Measurements from ENCODE around the gene BIRC5. TPM values are rescaled to one million over a fixed set of nuclear protein-coding genes. Genes with fewer than 3 reads are reported as not detected.
A peak's percentile ranks its signal among the peaks of the same experiment; 100 is the strongest.

The BIRC5 gene
- total and polyA plus RNA-seq, 8 donors, result 4.8 to 43.4 (median 23.7) TPM

DNA sequence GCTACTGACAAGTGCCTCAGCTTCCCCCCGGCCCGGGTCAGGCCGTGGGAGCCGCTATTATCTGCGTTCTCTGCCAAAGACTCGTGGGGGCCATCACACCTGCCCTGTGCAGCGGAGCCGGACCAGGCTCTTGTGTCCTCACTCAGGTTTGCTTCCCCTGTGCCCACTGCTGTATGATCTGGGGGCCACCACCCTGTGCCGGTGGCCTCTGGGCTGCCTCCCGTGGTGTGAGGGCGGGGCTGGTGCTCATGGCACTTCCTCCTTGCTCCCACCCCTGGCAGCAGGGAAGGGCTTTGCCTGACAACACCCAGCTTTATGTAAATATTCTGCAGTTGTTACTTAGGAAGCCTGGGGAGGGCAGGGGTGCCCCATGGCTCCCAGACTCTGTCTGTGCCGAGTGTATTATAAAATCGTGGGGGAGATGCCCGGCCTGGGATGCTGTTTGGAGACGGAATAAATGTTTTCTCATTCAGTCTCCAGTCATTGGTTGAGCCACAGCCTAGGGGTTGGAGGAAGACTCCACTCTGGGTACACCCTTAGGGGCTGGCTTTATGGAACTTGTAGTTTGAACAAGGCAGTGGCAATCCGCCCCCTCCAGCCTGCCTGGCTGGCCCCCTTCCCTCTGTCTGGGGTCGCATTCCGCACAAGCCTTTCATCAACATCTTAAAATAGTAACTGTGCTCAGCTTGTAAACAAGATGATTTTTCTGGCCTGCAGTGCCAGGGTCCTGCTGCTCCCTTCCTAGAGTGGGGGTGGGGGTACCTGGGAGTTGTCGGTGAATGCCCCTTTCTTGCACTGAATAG is 41.6 kb upstream of the BIRC5 start:
- Histone ChIP-seq H3K4me1 (peaks cover 47 to 88% of the 10 kb centered on the region in 2 donors), H3K27me3 (no peaks in the 10 kb centered on the region), H3K36me3 (peaks cover 0 to 31% of the 10 kb centered on the region in 2 donors), H3K4me3 (peak overlapping the region in 1 of 2 donors; percentile 20), H3K27ac (peak overlapping the region; percentile 88 to 92), H3K9me3 (no peaks in the 10 kb centered on the region)
- intact Hi-C loops (cut with DNase I), result no loop called here
- TF ChIP-seq, protein P1, sequence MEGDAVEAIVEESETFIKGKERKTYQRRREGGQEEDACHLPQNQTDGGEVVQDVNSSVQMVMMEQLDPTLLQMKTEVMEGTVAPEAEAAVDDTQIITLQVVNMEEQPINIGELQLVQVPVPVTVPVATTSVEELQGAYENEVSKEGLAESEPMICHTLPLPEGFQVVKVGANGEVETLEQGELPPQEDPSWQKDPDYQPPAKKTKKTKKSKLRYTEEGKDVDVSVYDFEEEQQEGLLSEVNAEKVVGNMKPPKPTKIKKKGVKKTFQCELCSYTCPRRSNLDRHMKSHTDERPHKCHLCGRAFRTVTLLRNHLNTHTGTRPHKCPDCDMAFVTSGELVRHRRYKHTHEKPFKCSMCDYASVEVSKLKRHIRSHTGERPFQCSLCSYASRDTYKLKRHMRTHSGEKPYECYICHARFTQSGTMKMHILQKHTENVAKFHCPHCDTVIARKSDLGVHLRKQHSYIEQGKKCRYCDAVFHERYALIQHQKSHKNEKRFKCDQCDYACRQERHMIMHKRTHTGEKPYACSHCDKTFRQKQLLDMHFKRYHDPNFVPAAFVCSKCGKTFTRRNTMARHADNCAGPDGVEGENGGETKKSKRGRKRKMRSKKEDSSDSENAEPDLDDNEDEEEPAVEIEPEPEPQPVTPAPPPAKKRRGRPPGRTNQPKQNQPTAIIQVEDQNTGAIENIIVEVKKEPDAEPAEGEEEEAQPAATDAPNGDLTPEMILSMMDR (IDR thresholded peaks at IDR 0.05), result no peak
- ATAC-seq (peak; percentile 36), DNase-seq (peak in 3 of 4 donors; percentile 55 to 91 (median 84))

- H3K36me3 ChIP-seq, result peaks cover 0 to 31% of the 10 kb centered on the region in 2 donors
- no peak for ATAC-seq
- DNase-seq, result no peak
- H3K27ac ChIP-seq, result peak overlapping the region; percentile 88 to 92
- TF ChIP-seq, protein P1 (IDR thresholded peaks at IDR 0.05), result no peak
- peaks cover 47 to 84% of the 10 kb centered on the region in 2 donors for H3K4me1 ChIP-seq
- H3K27me3 ChIP-seq, result no peaks in the 10 kb centered on the region
- intact Hi-C loops (cut with DNase I), result no loop called here
- no peak overlapping the region for H3K4me3 ChIP-seq
- no peaks in the 10 kb centered on the region for H3K9me3 ChIP-seq
Measured at GRCh38 chr17:78173097-78173715, 40.8 kb upstream of the BIRC5 start.

DNA sequence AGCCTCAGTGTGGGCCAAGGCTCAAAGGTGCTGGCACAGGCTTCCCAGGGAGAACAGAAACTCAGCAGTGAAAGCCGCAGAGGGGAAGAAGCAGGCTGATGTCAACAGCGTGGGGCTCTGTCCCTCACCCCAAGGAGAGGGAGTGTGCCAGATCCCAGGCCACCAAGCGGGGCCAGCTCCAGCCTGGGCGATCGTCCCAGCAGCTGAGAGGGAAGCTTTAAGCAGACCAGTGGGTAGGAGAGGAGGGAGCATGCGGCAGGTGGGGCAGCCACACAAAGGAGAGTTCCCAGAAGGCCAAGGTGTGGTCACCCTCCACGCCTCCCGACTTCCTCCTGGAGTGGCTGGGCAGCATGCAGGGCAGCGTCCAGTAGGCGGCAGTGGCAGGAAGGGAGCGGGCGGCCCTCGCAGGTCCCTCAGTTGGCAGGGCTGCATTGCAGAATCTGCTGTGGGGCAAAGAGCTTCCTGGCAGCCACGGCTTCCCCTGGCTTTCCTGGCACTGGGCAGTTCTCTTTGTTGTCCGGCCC is 39.6 kb upstream of the BIRC5 start:
- peaks cover 0 to 31% of the 10 kb centered on the region in 2 donors for H3K36me3 ChIP-seq
- TF ChIP-seq, protein P1 (IDR thresholded peaks at IDR 0.05), result peak; percentile 47 to 77
- peak in 2 of 4 donors; percentile 94 to 96 for DNase-seq
- no peaks in the 10 kb centered on the region for H3K27me3 ChIP-seq
- H3K9me3 ChIP-seq, result no peaks in the 10 kb centered on the region
- peaks cover 46 to 89% of the 10 kb centered on the region in 2 donors for H3K4me1 ChIP-seq
- intact Hi-C loops (cut with DNase I), result no loop called here
- peak; percentile 83 for ATAC-seq
- H3K27ac ChIP-seq, result peak overlapping the region; percentile 88 to 92
- H3K4me3 ChIP-seq, result no peak overlapping the region

GRCh38 chr17:78174870-78175642 is 39.0 kb upstream of the BIRC5 start:
- H3K4me1 ChIP-seq, result peaks cover 41 to 89% of the 10 kb centered on the region in 2 donors
- TF ChIP-seq, protein P1 (IDR thresholded peaks at IDR 0.05), result no peak
- peaks cover 0 to 31% of the 10 kb centered on the region in 2 donors for H3K36me3 ChIP-seq
- H3K27me3 ChIP-seq, result no peaks in the 10 kb centered on the region
- peak; percentile 46 for ATAC-seq
- H3K9me3 ChIP-seq, result no peaks in the 10 kb centered on the region
- intact Hi-C loops (cut with DNase I), result no loop called here
- H3K4me3 ChIP-seq, result peak overlapping the region in 1 of 2 donors; percentile 2
- no peak for DNase-seq
- H3K27ac ChIP-seq, result peak overlapping the region; percentile 88 to 92

Measured in left lung (tissue), 10 donors.